GM18870 (cell line): ENCODE measurements around the gene HES2.
"Not testable (repeated sequence)": the region's sequence is repeated elsewhere in the genome, so short reads cannot be mapped to it uniquely, and the experiment has no call there.

Experiments
- ATAC-seq: cut with Tn5 transposase; IDR thresholded peaks from one replicate; pipeline ENCODE4 v1.9.1; 2021; ENCODE audit warnings: moderate library complexity; ENCODE audit not compliant: unreplicated experiment

The HES2 gene

DNA sequence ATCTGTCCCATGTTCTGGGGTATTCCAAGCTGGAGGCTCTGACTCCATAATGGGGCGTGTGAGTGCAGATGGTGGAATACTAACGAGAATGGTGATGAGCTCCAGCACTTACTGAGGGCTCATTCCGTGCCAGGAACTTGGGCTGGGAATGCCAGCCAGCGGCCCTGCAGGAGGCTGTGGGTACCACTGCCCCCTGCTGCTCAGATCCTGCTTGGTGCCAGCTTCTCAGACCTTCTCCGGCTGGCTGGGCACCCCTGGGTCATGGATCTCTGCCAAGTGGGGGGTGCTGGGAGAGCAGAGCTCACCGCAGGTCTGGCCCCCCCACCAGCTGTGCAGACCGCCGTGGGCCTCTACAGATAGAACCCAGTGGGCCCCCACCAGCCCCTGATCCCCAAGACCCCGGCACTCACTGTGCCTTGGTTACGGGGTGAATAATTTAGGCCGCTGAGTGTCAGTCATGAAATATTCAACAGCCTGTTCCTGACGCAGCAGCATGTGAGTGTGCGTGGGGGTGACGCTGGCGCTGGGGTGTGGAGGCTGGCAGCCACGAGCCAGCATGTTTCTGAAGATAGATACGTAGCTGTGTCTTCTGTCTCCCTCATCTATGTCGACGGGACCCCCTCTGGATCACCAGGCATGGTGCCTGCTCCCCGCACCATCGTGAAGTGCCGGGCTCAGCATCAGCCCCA lies 17.4 kb upstream of the HES2 start:
- ATAC-seq, result not testable (repeated sequence)

DNA sequence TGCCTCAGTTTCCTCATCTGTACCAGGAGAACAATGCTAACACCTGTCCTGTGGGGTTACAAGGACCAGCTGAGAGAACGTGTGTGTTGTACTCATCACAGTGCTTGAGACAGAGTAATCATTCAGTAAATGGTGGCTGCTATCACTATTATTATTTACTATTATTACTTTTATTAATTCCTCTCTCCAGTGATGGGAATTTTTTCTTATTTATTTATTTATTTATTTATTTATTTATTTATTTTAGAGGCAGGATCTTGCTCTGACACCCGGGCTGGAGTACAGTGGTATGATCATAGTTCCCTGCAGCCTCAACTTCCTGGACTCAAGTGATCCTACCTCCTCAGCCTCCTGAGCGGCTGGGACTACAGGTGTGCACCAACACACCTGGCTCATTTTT lies 16.6 kb upstream of the HES2 start:
- not testable (repeated sequence) for ATAC-seq

DNA sequence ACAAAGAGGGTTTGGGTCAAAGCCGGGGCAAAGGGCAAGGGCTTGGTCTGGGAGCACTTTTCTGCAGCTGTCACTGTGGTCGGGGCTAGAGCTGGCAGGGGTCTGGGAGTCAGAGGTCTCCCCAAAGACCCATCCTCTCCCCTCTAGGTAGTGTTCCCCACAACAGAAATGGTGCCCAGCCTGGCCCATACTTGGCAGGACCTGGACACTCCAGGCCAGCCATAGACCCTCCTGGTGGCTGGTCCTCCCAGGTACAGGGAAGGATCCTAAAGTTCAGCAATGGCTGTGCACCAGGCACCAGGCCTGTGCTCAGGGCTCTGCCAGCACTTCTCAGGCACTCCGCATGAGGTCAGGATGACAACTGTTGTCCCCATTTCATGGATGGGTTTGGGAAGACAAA lies 15.8 kb upstream of the HES2 start:
- no peak for ATAC-seq

- ATAC-seq, result no peak
These were observed 15.4 kb upstream of the HES2 start for GRCh38 chr1:6435129-6435528.

- no peak for ATAC-seq
These were observed 14.5 kb upstream of the HES2 start for GRCh38 chr1:6434186-6434585.

DNA sequence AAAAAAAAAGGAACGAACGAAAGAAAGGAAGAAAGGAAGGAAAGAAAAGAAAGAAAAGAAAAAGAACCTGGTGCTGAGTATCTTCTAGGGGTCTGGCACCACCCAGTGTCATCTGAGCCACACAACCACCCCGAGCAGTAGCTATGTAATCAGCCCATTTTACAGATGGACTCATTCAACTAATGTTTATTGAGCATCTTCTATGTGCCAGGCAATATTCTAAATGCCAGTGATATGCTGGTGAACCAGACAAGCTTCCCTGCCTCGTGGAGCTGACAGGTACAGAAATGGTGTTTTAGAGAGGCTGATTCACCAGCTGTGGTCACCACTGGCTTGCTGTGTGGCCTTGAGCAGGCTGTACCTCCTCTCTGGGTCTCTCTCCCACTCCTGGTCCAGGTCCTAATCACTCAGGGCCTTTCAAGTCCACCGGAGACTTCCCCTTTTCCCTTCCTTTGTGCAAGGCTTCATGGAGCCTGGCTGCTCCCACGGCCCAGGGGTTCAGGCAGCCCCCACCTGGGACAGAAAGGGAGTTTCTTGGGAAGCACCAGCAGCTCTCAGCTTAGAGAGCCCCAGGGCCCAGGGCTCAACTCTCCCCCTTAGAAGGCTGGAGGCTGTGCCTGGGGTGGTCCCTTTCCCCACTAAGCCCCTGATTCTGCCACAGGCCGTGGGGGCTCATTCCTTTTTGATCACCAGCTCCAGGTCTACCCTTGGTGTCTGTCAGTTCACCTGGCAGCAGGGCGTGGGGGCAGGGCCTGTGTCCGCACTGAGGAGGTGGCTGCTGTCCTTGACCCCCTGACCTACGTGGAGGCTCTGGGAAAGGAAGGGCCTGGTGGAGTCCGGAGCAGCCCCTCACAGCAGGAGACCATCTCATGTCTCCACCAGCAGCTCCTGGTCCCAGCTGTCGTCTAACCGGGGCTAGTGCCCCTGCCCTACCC lies 12.2 kb upstream of the HES2 start:
- ATAC-seq, result not testable (repeated sequence)

- ATAC-seq, result not testable (repeated sequence)
These were observed 10.1 kb upstream of the HES2 start for GRCh38 chr1:6429660-6430411.

DNA sequence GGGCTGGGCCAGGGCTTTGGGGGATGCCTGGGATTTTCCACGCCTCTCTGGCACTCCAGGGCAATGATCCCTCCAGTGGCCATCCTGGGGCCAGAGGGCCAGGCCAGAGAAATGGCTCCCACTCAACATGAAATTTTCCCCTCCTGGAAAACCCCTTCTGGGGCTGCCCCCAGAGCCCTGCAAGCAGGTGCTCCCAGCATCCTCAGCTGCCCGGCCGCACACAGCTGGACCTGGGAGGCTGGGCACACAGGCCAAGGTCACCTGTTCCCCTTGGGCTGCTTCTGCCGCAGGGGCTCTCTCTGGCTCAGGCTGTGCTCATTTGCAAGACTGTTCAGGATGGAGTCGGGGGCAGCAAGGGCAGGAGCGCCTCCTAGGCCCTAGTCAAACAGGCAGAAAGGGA lies 8.7 kb upstream of the HES2 start:
- not testable (repeated sequence) for ATAC-seq

GRCh38 chr1:6427441-6428390 lies 8.0 kb upstream of the HES2 start:
- no peak for ATAC-seq

GRCh38 chr1:6426972-6427350 lies 7.2 kb upstream of the HES2 start:
- no peak for ATAC-seq

- no peak for ATAC-seq
These were observed 6.7 kb upstream of the HES2 start for GRCh38 chr1:6426277-6426971.

- ATAC-seq, result no peak
These were observed 5.9 kb upstream of the HES2 start for GRCh38 chr1:6425658-6426057.

DNA sequence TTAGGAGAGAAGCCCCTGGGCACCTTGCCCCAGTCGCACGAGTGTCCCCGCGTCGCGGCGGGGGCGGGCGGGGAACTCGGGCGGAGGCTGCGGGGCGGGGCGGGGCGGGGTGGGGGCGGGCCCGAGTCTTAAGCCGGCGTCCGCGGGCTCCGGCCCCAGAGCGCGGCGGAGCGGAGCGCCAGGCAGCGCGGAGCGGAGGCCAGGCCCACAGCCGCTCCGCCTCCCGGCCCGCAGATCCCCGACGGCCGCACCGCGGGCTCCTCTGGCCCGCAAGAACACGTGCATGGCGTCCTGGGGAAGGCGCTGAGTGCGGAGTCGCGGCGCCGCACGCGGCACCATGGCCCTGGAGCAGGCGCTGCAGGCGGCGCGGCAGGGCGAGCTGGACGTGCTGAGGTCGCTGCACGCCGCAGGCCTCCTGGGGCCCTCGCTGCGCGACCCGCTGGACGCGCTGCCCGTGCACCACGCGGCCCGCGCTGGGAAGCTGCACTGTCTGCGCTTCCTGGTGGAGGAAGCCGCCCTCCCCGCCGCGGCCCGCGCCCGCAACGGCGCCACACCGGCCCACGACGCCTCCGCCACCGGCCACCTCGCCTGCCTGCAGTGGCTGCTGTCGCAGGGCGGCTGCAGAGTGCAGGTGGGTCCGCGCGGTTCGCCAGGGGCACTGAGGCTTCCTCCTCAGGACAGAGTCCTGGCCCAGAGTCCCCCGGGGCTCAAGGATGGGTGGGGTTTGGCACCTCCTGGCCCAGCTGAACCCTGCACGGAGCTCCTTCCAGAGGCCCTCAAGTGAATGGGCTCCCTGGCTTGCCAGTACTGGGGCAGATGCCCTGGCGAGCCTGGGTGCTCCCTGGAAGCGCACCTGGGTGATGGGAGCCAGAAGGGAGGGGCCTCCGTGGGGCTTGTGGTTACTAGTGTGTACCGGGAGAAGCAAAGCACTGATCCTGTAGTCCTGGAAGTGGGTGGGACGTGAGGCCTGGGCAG lies 5.2 kb upstream of the HES2 start, which contains the start of gene ESPN:
Gene ESPN, plus strand, starts transcription at position 158 of the 975 bp plus-strand sequence. Its CDS starts 180 bp downstream, at position 338.
- ATAC-seq, result no peak

- ATAC-seq, result no peak
These were observed 4.4 kb upstream of the HES2 start for GRCh38 chr1:6424000-6424565.

DNA sequence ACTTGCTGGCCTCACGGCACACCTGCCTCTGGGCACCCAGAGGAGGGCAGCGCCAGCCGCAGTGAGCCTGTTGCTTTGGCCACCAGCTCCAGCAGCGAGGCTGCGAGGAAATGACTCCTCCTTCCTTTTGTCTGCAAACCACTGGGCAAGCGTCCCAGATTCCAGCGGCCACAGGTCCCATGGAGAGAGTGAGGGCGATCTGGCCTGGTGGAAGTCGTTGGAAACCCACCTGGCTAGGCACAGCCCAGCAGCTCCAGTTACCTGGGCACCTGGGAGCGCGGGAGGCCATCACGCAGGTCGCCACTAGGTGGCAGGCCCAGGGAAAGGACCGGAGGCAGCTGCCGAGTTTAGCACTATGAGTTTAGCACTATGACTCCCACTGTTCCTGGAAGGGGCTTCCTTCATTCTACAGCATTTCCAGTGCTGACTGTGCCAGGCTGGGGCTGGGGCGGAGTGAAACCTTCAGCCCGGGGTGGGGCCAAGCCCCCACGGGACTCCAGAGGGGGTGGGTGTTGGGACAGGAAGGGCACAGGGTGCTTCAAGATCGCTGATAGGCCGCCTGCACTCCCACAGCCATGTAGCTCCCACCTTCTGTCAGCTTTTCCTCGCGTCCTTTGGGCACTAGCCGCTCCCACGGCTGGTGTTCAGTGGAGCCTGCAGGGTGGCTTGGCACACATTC lies 3.7 kb upstream of the HES2 start:
- ATAC-seq, result no peak

DNA sequence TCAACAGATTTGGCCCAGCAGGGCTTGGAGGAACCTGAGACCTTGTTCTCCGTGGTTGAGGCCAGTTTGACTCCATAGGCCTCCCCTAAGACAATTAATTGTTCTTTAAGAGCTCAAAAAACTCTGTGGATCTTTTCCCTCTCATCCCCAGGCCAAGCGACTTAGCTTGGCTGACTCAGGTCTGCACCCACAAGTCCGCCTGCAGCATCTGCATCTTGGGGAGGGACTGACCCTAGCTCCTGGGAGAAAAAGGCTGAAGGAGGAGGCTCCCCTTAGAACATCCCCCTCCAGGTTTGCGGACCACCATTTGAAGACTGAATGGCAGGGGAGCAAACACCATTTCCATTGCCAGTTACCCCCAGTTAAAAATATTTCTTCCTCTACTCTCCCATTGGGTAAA lies 1.5 kb upstream of the HES2 start:
- no peak for ATAC-seq

DNA sequence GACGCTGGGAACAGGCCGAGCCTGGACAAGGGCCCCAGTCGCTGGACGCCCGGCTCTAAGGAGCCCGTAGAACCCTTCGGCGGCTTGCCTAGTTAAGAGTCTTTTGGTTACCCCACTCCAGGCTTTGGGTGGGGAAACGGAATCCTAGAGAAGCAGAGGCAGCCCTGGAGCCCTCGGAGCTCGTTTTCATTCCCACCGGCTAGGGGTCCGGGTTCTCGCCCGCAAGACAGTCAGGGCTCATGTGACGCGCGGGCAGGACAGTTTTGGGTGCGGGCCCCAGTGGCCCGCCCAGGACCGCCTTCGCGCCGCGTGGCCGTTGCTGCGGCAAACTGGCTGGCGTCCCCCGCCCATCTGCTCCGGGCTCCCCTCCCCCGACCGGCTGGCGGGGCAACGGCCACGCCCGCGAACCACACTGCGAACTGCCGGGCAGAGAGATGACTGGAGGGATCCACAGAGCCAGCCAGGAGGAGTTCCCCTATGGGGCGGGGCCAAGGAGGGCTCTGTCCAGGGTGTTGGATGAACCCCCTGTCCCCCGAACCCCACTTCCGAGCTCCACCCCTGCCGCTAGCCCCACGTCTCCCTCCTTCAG lies 829 bp upstream of the HES2 start:
- ATAC-seq, result no peak
